Activated T-helper 17 cell treated with anti-CD3 and anti-CD28 coated beads, Interleukin-2, amount 50 U/mL, for 72 hours (primary cell): ENCODE measurements around the gene ACTL8. TPM values are rescaled to one million over a fixed set of nuclear protein-coding genes. Genes with fewer than 3 reads are reported as not detected.

Experiments used
- ATAC-seq: fragments of 150-1000 bp; cut with Tn5 transposase; replicated peaks from 2 replicates; pipeline ENCODE4 v1.10.0; 2021; ENCODE audit warnings: mild to moderate bottlenecking, moderate library complexity
- H3K27ac Mint-ChIP-seq: one replicate; pipeline ENCODE4 v1.8.0; 2022; ENCODE audit warnings: mixed read lengths
- H3K27me3 Mint-ChIP-seq: one replicate; pipeline ENCODE4 v1.8.0; 2022; ENCODE audit warnings: mixed read lengths
- H3K36me3 Mint-ChIP-seq: one replicate; pipeline ENCODE4 v1.8.0; 2022; ENCODE audit warnings: low read depth, mild to moderate bottlenecking, mixed read lengths
- H3K4me1 Mint-ChIP-seq: one replicate; pipeline ENCODE4 v1.8.0; 2022; ENCODE audit warnings: mixed read lengths
- H3K4me3 Mint-ChIP-seq: one replicate; pipeline ENCODE4 v1.8.0; 2022; ENCODE audit warnings: mild to moderate bottlenecking, mixed read lengths
- H3K9me3 Mint-ChIP-seq: one replicate; pipeline ENCODE4 v1.8.0; 2022; ENCODE audit warnings: mixed read lengths
- total RNA-seq, 2 donors: library from RNA; stranded (reverse); gene quantifications; one replicate each; pipeline ENCODE4 v1.2.3, GENCODE V29; 2022

Gene ACTL8, protein sequence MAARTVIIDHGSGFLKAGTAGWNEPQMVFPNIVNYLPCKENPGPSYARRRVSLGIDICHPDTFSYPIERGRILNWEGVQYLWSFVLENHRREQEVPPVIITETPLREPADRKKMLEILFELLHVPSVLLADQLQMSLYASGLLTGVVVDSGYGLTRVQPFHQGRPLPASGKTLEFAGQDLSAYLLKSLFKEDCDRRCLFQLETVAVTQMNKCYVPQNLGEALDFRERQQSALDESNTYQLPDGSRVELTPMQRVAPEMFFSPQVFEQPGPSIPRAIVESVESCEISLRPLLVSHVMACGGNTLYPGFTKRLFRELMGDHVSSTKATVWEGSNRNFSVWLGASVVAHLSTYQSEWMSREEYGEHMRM
- under 1 TPM in 1 of 2 donors, not detected in 1; 0.28 TPM for total RNA-seq

DNA sequence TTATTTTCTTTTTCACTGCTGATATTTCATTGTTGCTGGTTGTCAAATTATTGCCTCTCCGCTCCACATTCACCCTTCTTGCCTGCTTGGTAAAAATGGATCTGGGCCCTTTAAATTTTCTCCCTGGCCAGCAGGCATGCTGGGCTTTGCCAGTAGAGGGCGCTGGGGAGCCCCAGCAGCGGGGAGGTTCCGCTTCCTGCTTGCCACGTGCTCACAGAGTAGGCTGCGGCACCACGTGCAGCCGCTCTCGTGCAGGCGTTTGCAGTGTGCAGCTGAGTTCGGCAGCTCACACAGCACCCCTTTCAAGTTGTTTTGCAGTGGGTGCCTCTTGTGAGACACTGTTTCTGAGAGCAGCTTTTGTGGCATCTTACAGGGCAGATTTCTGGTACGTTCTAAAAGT lies at the start of gene ACTL8:
ACTL8 (plus strand) TSS at position 214 of the 400 bp plus-strand sequence. CDS start 67,676 bp downstream, outside the sequence.
- Mint-ChIP-seq H3K27ac (no peak within 1 kb of the TSS), H3K4me1 (no peaks in the 10 kb centered on the region), H3K9me3 (peaks cover 40% of the 10 kb centered on the region), H3K36me3 (no peaks in the 10 kb centered on the region), H3K27me3 (peaks cover 4% of the 10 kb centered on the region), H3K4me3 (no peak within 1 kb of the TSS)
- no peak for ATAC-seq

DNA sequence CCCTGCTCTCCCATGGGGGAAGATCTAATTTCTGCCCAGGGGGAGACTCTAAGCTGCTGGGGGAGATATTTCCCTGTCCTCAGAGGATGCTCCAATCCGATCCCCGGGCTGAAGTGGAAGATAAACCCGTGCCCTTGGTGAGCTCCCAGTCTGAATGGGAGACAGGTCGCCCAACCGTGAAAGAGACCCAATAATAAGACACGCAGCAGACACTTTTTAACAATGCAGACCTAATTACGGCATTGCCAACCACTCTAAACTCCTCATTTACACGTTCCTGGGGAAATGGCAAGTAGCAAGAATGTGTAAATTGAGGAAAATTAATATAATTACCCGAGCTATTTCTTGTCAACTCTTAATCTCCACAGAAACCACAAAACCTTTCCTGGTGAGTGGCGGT lies 48.7 kb upstream of the ACTL8 start:
- H3K4me1 Mint-ChIP-seq: no peaks in the 10 kb centered on the region
- peaks cover 9% of the 10 kb centered on the region for H3K27me3 Mint-ChIP-seq
- ATAC-seq: no peak
- H3K9me3 Mint-ChIP-seq: no peaks in the 10 kb centered on the region
- H3K4me3 Mint-ChIP-seq: no peak overlapping the region
- H3K36me3 Mint-ChIP-seq: no peaks in the 10 kb centered on the region
- H3K27ac Mint-ChIP-seq: no peak overlapping the region

DNA sequence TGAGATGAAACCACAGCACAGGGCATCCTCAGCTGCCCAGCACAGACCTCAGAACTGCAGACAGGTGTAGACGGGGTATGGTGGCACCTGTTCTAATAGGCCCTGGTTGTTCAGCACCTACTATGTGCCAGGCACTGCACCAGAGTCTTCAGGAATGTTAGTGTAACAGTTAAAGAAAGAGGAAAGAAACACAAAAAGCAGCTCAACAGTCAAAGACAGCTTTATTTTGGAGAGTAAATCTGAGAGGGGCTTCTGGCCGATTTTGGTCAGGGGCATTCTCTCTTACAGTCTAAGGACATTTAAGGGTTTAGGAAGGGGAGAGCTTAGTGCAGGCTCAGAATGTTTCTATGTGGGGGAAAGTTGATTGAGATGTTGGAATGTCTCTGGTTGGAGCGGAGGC lies 45.2 kb upstream of the ACTL8 start:
- no peak for ATAC-seq

DNA sequence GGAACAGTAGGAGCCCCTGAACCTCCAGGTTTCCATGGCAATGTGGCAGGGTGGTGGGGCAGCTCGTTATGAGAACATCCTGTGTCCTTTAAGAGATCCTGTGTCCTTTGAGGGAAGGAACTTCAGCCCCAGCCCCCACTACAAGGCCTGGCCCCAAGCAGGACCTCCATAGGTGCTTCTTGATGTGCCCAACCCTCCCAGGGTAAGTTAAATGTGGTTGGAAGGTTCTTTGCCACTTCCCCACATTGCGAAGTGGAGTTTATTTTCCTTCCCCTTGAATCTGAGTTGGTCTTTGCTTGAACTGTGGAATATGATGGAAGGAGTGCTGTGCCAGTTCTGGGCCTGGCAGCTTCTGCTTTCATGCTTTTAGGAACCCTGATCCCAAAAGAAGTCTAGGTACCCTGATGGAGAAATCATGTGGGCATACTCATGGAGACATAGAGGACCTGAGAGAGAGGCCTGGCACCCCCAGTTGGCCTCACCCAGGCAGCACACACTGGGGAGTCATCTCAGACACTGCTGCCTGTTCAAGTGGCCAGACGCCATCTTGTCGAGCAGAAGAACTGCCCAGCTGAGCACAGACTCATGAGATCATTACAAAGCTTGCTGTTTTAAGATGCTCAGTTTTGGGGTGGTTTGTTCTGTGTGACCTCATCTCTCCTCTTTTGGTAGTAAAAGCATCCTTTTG lies 44.1 kb upstream of the ACTL8 start:
- H3K4me3 Mint-ChIP-seq: no peak overlapping the region
- H3K9me3 Mint-ChIP-seq: no peaks in the 10 kb centered on the region
- H3K27ac Mint-ChIP-seq: no peak overlapping the region
- no peaks in the 10 kb centered on the region for H3K36me3 Mint-ChIP-seq
- no peak for ATAC-seq
- H3K4me1 Mint-ChIP-seq: no peaks in the 10 kb centered on the region
- peaks cover 13% of the 10 kb centered on the region for H3K27me3 Mint-ChIP-seq

More for the DNA sequence above, 45.2 kb upstream of the ACTL8 start:
- H3K4me3 Mint-ChIP-seq: no peak overlapping the region
- H3K36me3 Mint-ChIP-seq: no peaks in the 10 kb centered on the region
- peaks cover 9% of the 10 kb centered on the region for H3K27me3 Mint-ChIP-seq
- H3K9me3 Mint-ChIP-seq: no peaks in the 10 kb centered on the region
- no peaks in the 10 kb centered on the region for H3K4me1 Mint-ChIP-seq
- H3K27ac Mint-ChIP-seq: no peak overlapping the region

DNA sequence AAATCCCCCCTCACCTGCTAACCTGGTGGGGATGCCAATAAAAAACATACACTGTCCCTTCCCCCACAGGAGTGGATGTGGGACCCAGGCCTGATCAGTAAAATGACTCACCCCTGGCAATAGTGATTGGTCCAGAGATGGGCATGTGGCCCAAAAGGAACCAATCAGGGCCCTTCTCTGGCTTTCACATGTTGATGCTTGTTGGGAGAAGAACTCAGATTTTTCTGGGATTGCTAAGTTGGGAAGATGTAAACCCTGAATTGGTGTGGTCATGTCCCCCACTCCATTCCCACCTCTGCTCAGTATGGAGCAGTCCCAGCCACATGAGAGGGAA lies 43.6 kb upstream of the ACTL8 start:
- no peak for ATAC-seq
- H3K9me3 Mint-ChIP-seq: no peaks in the 10 kb centered on the region
- H3K36me3 Mint-ChIP-seq: no peaks in the 10 kb centered on the region
- H3K27ac Mint-ChIP-seq: no peak overlapping the region
- H3K4me3 Mint-ChIP-seq: no peak overlapping the region
- H3K4me1 Mint-ChIP-seq: no peaks in the 10 kb centered on the region
- peaks cover 13% of the 10 kb centered on the region for H3K27me3 Mint-ChIP-seq

DNA sequence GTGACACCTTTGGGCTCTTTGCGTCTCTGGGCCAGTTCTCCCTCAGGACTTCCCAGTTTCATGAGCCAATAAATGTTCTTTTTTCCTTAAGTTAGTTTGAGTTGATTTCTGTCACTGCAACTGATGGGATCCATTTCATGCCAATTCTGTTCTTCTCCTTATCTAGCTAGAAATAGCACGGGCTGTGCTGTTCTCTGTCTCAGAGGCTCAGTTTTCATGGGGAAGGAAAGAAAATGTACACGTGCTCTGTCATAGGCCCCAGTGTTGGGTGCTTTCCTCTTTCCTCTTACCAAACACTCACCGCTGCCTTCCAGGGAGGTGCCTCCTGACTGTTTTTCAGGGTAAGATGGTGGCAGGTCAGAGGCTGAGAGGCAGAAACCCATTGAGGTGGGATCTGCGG lies 43.2 kb upstream of the ACTL8 start:
- H3K36me3 Mint-ChIP-seq: no peaks in the 10 kb centered on the region
- peaks cover 13% of the 10 kb centered on the region for H3K27me3 Mint-ChIP-seq
- ATAC-seq: no peak
- no peaks in the 10 kb centered on the region for H3K9me3 Mint-ChIP-seq
- H3K27ac Mint-ChIP-seq: no peak overlapping the region
- H3K4me1 Mint-ChIP-seq: no peaks in the 10 kb centered on the region
- no peak overlapping the region for H3K4me3 Mint-ChIP-seq

DNA sequence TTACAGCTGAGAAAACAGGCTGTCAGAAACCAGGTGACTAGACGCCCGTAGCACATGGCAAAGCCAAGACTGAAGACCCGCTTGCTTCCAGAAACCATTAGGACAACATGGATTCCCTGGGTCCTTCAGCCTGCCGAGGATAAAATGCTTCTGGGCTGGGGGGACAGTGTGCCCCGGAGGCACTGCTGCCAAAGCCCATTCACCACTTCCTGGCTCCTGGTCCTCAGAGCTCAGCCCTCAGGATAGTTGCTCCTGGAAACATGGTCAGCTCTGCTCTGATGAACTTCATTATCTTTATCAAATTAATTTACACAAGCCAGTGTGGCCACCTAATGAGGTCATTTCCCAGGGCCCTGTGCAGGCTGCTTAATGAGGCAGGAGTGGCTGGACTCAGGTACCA lies 41.1 kb upstream of the ACTL8 start:
- H3K27ac Mint-ChIP-seq: no peak overlapping the region
- peaks cover 14% of the 10 kb centered on the region for H3K27me3 Mint-ChIP-seq
- H3K4me1 Mint-ChIP-seq: no peaks in the 10 kb centered on the region
- no peak for ATAC-seq
- no peak overlapping the region for H3K4me3 Mint-ChIP-seq
- no peaks in the 10 kb centered on the region for H3K9me3 Mint-ChIP-seq
- H3K36me3 Mint-ChIP-seq: no peaks in the 10 kb centered on the region

DNA sequence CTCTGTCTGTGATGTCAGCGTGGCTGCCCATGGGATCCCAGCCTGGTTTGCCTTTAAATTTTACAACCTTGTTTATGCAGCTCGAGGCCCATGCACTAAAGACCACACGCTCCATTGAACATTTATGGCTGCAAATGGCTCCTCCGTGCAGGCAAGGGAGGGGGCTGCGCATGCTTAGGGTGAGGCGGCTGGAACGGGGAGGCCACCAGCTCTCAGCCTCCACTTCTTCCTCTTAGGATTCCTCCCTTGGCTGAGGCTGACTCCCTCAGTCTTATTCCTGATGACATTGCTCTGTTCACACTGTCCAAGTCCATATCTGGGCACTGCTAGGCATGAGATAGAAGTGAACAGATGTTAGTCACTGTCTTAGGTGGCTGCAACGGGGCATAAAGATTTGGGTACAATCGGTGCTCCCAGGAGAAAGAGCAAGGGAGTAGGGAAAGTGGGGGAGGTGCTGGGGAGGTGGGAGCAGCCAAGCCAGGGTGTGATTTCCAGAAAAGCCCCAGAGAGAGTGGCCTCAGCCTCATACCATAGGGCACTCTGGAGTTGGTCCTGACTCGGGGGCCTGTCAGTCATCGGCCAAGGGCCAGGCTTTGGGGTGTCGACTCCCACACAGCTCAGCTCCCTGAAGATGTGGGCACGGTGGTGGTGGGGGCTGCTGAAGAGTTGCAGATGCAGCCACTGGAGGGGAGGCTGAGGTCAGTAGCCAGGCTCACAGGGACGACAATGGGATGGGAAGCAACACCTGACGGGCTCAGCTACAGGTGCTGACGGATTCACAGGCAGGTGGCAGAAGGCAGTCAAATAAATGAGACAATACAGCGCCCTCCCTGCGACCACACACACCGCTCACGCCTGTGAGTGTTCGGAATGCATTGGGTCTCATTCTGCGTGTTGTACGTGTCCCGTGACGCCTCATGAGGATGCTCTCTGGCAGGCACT lies 37.3 kb upstream of the ACTL8 start:
- H3K27ac Mint-ChIP-seq: no peak overlapping the region
- H3K9me3 Mint-ChIP-seq: no peaks in the 10 kb centered on the region
- peaks cover 16% of the 10 kb centered on the region for H3K27me3 Mint-ChIP-seq
- no peak for ATAC-seq
- no peaks in the 10 kb centered on the region for H3K36me3 Mint-ChIP-seq
- no peak overlapping the region for H3K4me3 Mint-ChIP-seq
- H3K4me1 Mint-ChIP-seq: no peaks in the 10 kb centered on the region

DNA sequence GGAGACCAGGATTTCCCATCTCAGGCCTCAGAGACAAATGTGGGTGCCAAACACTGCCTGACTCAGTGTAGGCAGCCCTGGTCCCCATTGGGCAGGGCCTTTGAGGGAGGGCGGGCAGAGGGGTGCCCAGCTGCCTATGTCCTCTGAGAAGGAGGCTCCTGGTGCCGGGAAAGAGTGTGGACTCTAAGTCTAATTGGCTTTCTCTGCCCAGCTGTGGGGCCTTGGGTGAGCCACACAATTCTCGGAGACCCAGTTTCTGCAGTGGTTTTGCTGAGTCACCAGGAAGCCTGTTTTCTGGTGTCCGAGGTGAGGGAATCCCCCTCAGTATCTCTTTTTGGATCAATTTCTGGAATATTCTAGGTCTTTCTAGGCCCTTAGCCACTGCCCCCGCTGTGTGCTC lies 35.3 kb upstream of the ACTL8 start:
- H3K27ac Mint-ChIP-seq: no peak overlapping the region
- no peak overlapping the region for H3K4me3 Mint-ChIP-seq
- H3K27me3 Mint-ChIP-seq: peaks cover 23% of the 10 kb centered on the region
- no peaks in the 10 kb centered on the region for H3K36me3 Mint-ChIP-seq
- H3K4me1 Mint-ChIP-seq: no peaks in the 10 kb centered on the region
- no peak for ATAC-seq
- no peaks in the 10 kb centered on the region for H3K9me3 Mint-ChIP-seq

DNA sequence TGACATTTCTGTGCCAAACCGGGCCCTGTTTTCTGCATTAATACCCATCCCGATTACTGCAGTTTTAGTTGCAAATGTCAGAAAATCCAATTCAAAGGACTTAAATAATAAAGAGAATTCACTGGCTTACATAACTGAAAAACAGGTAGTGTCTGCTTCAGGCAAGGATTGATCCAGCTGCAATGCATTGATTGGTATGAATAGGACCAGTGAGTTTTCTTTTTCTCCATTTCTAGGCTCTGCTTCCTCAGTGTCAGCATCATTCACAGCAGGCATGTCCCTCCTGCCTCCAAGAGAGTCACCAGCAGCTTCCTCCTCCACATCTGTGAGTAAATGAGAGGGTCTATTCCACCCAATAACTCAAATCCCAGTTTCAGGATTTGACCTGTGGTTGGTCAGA lies 33.7 kb upstream of the ACTL8 start:
- Mint-ChIP-seq H3K9me3 (no peaks in the 10 kb centered on the region), H3K4me1 (no peaks in the 10 kb centered on the region), H3K27me3 (peaks cover 16% of the 10 kb centered on the region), H3K27ac (no peak overlapping the region), H3K36me3 (no peaks in the 10 kb centered on the region), H3K4me3 (no peak overlapping the region)
- ATAC-seq: no peak

DNA sequence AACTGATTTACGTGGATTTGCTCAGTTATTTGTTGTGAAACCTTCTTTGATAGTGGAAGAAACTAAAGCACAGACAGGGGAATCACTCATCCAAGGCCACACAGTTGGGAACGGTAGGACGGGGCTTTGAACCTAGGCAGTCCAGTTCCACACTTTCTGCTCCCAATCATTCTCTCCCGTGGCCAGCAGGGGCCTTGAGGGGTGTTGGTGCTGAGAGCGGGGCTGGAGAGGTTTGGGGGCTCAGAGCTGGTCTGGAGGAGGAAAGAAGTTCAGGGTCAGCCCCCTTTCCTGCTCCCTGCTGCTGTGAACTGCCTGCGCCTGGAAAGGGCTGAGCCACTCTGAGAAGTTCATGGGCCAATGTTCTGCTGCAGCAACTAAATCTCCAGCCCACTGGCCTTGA lies 31.4 kb upstream of the ACTL8 start:
- H3K27ac Mint-ChIP-seq: no peak overlapping the region
- H3K4me3 Mint-ChIP-seq: no peak overlapping the region
- H3K9me3 Mint-ChIP-seq: no peaks in the 10 kb centered on the region
- peaks cover 16% of the 10 kb centered on the region for H3K27me3 Mint-ChIP-seq
- ATAC-seq: no peak
- H3K36me3 Mint-ChIP-seq: no peaks in the 10 kb centered on the region
- no peaks in the 10 kb centered on the region for H3K4me1 Mint-ChIP-seq

DNA sequence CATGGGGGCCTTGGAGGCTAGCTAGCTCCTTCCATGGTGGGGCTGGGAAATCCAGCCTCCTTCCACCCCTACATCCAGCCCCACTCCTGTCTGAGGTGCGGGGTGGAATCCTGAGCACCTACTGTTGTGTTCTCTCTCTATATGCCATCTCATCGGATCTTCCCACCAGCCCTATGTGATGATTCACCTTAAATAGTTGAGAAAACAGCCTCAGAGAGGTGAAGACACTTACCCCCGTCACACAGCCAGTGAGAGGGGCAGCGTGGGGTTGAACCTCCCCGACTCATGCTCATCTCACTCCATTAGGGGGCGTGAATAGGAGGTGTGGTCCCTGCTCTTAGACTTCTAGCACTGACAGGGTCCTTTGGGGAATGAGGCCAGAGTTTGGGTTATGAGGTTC lies 31.0 kb upstream of the ACTL8 start:
- H3K27ac Mint-ChIP-seq: no peak overlapping the region
- H3K27me3 Mint-ChIP-seq: peaks cover 16% of the 10 kb centered on the region
- no peak overlapping the region for H3K4me3 Mint-ChIP-seq
- no peak for ATAC-seq
- no peaks in the 10 kb centered on the region for H3K36me3 Mint-ChIP-seq
- no peaks in the 10 kb centered on the region for H3K4me1 Mint-ChIP-seq
- no peaks in the 10 kb centered on the region for H3K9me3 Mint-ChIP-seq

DNA sequence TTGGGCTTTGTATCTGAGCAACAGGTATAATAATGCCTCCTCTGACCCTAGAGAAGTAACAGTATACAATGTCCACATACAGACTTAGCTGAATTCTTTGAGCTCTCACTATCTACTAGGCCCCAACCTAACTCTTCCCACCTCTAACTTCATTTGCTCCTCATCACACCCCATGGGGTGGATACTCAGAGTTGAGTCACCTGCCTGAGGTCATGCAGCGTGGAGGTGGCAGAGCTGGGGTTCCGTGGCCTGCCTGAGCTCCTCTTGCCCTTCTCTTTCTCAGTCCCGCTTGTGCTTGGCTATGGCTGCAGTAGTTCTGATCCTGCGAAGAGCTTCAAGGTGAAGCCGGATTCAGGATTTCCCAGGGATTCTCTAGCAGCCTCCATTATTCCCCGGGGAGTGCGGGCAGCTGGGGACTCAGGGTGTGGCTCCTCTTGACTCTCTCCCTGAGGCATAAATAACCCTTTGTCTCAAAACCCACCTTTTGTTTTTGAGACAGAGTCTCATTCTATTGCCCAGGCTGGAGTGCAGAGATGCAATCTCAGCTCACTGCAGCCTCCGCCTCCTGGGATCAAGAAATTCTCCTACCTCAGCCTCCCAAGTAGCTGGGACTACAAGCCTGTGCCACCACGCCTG lies 29.9 kb upstream of the ACTL8 start:
- no peak overlapping the region for H3K27ac Mint-ChIP-seq
- H3K36me3 Mint-ChIP-seq: no peaks in the 10 kb centered on the region
- H3K9me3 Mint-ChIP-seq: no peaks in the 10 kb centered on the region
- H3K27me3 Mint-ChIP-seq: peaks cover 15% of the 10 kb centered on the region
- no peak for ATAC-seq
- no peaks in the 10 kb centered on the region for H3K4me1 Mint-ChIP-seq
- no peak overlapping the region for H3K4me3 Mint-ChIP-seq

DNA sequence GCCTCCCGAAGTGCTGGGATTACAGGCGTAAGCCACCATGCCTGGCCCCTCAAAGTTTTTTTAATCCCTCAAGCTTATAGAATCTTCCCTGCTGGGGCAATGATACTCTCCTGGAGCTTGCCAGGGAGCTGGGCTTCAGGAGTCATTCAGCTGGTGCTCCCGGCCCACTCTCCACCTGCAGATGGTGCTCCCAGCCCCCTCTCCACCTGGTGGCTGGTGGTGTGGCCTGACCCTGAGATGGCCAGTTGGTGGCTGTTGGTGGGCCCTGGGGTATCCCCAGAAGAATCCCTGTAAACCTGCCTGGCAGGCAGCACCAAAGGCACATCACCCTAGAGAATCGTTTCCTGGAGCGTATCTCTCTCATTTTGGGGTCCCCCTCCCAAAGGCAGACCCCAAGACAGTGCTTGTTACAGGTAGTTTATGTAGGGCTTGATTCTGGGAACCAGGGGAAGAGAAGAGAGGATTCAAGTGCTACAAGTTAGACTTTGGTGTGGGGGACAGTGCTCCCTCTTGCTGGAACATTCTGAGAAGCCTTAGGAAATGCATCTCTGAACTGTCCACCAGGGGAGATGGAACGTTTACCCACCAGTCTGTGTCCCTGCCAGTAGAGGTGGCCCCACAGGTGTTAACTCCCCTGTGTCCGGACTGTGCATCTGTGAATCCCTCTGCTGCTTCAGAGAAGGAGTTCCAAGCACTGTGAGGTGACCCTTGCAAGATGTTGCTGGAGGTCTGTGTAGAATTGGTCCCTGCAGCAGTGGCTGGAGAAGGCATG lies 29.1 kb upstream of the ACTL8 start:
- Mint-ChIP-seq H3K4me1 (no peaks in the 10 kb centered on the region), H3K27ac (no peak overlapping the region), H3K27me3 (peaks cover 11% of the 10 kb centered on the region), H3K36me3 (no peaks in the 10 kb centered on the region), H3K4me3 (no peak overlapping the region), H3K9me3 (no peaks in the 10 kb centered on the region)
- ATAC-seq: no peak
